WTC11 (cell line): ENCODE results near the gene UBXN11. TPM values are rescaled to one million over a fixed set of nuclear protein-coding genes. Genes with fewer than 3 reads are reported as not detected.

ENCODE experiments used
- ATAC-seq: fragments of 200-7000 bp; cut with Tn5 transposase; 2 replicates; pipeline ENCODE4 v1.10.0; 2021; ENCODE audit warnings: mild to moderate bottlenecking, moderate library complexity
- CTCF ChIA-PET: fragments of 300-600 bp; sonication (Branson Sonifier 250); formaldehyde crosslinking; loops from one replicate; lab custom pipeline; 2021; ENCODE audit warnings: antibody characterized with exemption; lab: Charles Lee
- POLR2A ChIA-PET: fragments of 350-600 bp; sonication (Branson Sonifier 250); formaldehyde crosslinking; loops from one replicate; lab custom pipeline; 2021; ENCODE audit warnings: antibody characterized with exemption; lab: Charles Lee
- DNase-seq: peaks from one replicate; pipeline ENCODE4 v3.0.0; 2021; ENCODE audit warnings: low spot score
- H3K27ac Mint-ChIP-seq: 2 replicates; pipeline ENCODE4 v1.8.0; 2021; ENCODE audit warnings: mixed read lengths
- H3K27me3 Mint-ChIP-seq: 2 replicates; pipeline ENCODE4 v1.8.0; 2021; ENCODE audit warnings: low read depth, mild to moderate bottlenecking, moderate library complexity, mixed read lengths
- H3K36me3 Mint-ChIP-seq: 2 replicates; pipeline ENCODE4 v1.8.0; 2021; ENCODE audit warnings: mixed read lengths
- H3K4me1 Mint-ChIP-seq: 2 replicates; pipeline ENCODE4 v1.8.0; 2022; ENCODE audit warnings: mixed read lengths
- H3K4me3 Mint-ChIP-seq: 2 replicates; pipeline ENCODE4 v1.8.0; 2021; ENCODE audit warnings: mild to moderate bottlenecking, moderate library complexity, mixed read lengths
- H3K9me3 Mint-ChIP-seq: 2 replicates; pipeline ENCODE4 v1.8.0; 2021; ENCODE audit warnings: mixed read lengths
- ARID4B ChIP-seq: sonication (generic); formaldehyde crosslinking; IDR thresholded peaks from 2 replicates; pipeline ENCODE4 v1.8.0; 2023; ENCODE audit warnings: missing genetic modification reagents, mild to moderate bottlenecking, borderline replicate concordance
- CBFB ChIP-seq: sonication (generic); formaldehyde crosslinking; IDR thresholded peaks from 2 replicates; pipeline ENCODE4 v1.8.1; 2022; ENCODE audit warnings: mild to moderate bottlenecking, low read depth, missing genetic modification reagents
- ESRRA ChIP-seq: sonication (generic); formaldehyde crosslinking; IDR thresholded peaks from 2 replicates; pipeline ENCODE4 v1.8.1; 2022; ENCODE audit warnings: mild to moderate bottlenecking, missing genetic modification reagents, borderline replicate concordance
- ETV6 ChIP-seq: sonication (generic); formaldehyde crosslinking; IDR thresholded peaks from 2 replicates; pipeline ENCODE4 v1.8.1; 2022; ENCODE audit warnings: mild to moderate bottlenecking, missing genetic modification reagents
- GABPB1 ChIP-seq: sonication (generic); formaldehyde crosslinking; IDR thresholded peaks from 2 replicates; pipeline ENCODE4 v1.8.1; 2023; ENCODE audit warnings: mild to moderate bottlenecking, missing genetic modification reagents
- GRHL2 ChIP-seq: fragments of 250-450 bp; sonication (Bioruptor Pico); IDR thresholded peaks from 2 replicates; pipeline ENCODE4 v1.8.0; 2022; ENCODE audit warnings: mild to moderate bottlenecking, moderate library complexity; ENCODE audit not compliant: insufficient replicate concordance, severe bottlenecking
- HMGA2 ChIP-seq: fragments of 250-450 bp; sonication (Bioruptor Pico); IDR thresholded peaks from 2 replicates; pipeline ENCODE4 v1.4.0; 2021; ENCODE audit warnings: mild to moderate bottlenecking, moderate library complexity
- NR1H2 ChIP-seq: sonication (generic); formaldehyde crosslinking; IDR thresholded peaks from 2 replicates; pipeline ENCODE4 v1.9.0; 2021; ENCODE audit warnings: mild to moderate bottlenecking, moderate library complexity, missing genetic modification reagents
- OVOL2 ChIP-seq: fragments of 250-450 bp; sonication (Bioruptor Pico); IDR thresholded peaks from 2 replicates; pipeline ENCODE4 v1.9.0; 2021; ENCODE audit warnings: mild to moderate bottlenecking, borderline replicate concordance
- SP1 ChIP-seq: sonication (generic); formaldehyde crosslinking; conservative IDR thresholded peaks from 2 replicates; pipeline ENCODE4 v1.8.1; 2022; ENCODE audit warnings: missing genetic modification reagents
- STAT6 ChIP-seq: sonication (generic); formaldehyde crosslinking; conservative IDR thresholded peaks from 2 replicates; pipeline ENCODE4 v1.8.1; 2023; ENCODE audit warnings: mild to moderate bottlenecking, low read depth, missing genetic modification reagents, moderate library complexity
- TCF7 ChIP-seq: sonication (generic); formaldehyde crosslinking; IDR thresholded peaks from 2 replicates; pipeline ENCODE4 v1.8.0; 2022; ENCODE audit warnings: mild to moderate bottlenecking, low read depth, missing genetic modification reagents, moderate library complexity
- TEAD4 ChIP-seq: sonication (generic); formaldehyde crosslinking; IDR thresholded peaks from 2 replicates; pipeline ENCODE4 v1.8.0; 2022; ENCODE audit warnings: mild to moderate bottlenecking, missing genetic modification reagents
- USF1 ChIP-seq: sonication (generic); formaldehyde crosslinking; IDR thresholded peaks from 2 replicates; pipeline ENCODE4 v1.8.0; 2022; ENCODE audit warnings: mild to moderate bottlenecking, missing genetic modification reagents
- ZNF396 ChIP-seq: fragments of 250-450 bp; sonication (Bioruptor Pico); IDR thresholded peaks from 2 replicates; pipeline ENCODE4 v1.8.0; 2021; ENCODE audit warnings: mild to moderate bottlenecking, moderate library complexity, borderline replicate concordance
- ZNF423 ChIP-seq: fragments of 250-450 bp; sonication (Bioruptor Pico); IDR thresholded peaks from 2 replicates; pipeline ENCODE4 v2.1.2; 2022; ENCODE audit warnings: mild to moderate bottlenecking, moderate library complexity
- total RNA-seq: library from RNA; stranded (reverse); gene quantifications from 3 replicates; pipeline ENCODE4 v1.2.3, GENCODE V29; 2021
- TF ChIP-seq, protein P1 (sequence below): sonication (generic); formaldehyde crosslinking; IDR thresholded peaks from 2 replicates; pipeline ENCODE4 v1.8.1; 2023; ENCODE audit warnings: mild to moderate bottlenecking, missing genetic modification reagents, moderate library complexity
- TF ChIP-seq, protein P2 (sequence below): sonication (generic); formaldehyde crosslinking; IDR thresholded peaks from 2 replicates; pipeline ENCODE4 v1.8.1; 2022; ENCODE audit warnings: mild to moderate bottlenecking, moderate library complexity, missing genetic modification reagents

The UBXN11 gene
- total RNA-seq, 1 experiment from 2014 or later: 14.1 TPM

DNA sequence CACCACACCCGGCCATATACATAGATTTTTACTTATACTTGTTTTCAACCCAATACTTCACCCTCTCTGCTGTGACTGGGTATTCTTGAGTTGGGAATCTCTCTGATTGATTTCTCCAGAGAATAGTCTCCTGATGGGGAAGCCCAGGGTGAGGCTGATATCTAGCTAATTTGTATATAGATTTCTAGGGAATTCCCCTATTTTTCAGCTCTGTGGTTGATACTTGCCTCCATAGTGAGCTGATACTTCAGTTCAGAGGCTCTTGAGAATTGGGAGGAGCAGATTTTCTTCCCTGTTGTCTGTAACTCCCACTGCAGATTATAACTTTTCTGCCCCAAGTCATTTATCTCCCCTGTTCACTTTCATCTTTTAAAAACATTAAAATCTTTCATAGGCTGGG lies 41.0 kb downstream of the UBXN11 start:
- H3K27me3 Mint-ChIP-seq: no peaks in the 10 kb centered on the region
- H3K4me1 Mint-ChIP-seq: no peaks in the 10 kb centered on the region

More for the DNA sequence above, 41.0 kb downstream of the UBXN11 start:
- DNase-seq (no peak), ATAC-seq (no peak)
- peaks cover 88% of the 10 kb centered on the region for H3K36me3 Mint-ChIP-seq
- no peak for TF ChIP-seq ESRRA (CRISPR knock-in tag)
- TF ChIP-seq TCF7 (CRISPR knock-in tag): no peak
- TF ChIP-seq ARID4B (CRISPR knock-in tag): no peak
- no peak for TF ChIP-seq GRHL2
- TF ChIP-seq HMGA2 (CRISPR knock-in tag): no peak
- no peak for TF ChIP-seq CBFB (CRISPR knock-in tag)
- TF ChIP-seq, protein P1, sequence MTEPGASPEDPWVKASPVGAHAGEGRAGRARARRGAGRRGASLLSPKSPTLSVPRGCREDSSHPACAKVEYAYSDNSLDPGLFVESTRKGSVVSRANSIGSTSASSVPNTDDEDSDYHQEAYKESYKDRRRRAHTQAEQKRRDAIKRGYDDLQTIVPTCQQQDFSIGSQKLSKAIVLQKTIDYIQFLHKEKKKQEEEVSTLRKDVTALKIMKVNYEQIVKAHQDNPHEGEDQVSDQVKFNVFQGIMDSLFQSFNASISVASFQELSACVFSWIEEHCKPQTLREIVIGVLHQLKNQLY (CRISPR knock-in tag): no peak
- no peak for TF ChIP-seq ETV6
- no peak for TF ChIP-seq ZNF423 (CRISPR knock-in tag)
- no peak for TF ChIP-seq NR1H2 (CRISPR knock-in tag)
- TF ChIP-seq, protein P2, sequence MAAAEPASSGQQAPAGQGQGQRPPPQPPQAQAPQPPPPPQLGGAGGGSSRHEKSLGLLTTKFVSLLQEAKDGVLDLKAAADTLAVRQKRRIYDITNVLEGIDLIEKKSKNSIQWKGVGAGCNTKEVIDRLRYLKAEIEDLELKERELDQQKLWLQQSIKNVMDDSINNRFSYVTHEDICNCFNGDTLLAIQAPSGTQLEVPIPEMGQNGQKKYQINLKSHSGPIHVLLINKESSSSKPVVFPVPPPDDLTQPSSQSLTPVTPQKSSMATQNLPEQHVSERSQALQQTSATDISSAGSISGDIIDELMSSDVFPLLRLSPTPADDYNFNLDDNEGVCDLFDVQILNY (CRISPR knock-in tag): no peak
- TF ChIP-seq GABPB1 (CRISPR knock-in tag): no peak
- no peak for TF ChIP-seq ZNF396
- TF ChIP-seq SP1: no peak
- TF ChIP-seq USF1 (CRISPR knock-in tag): no peak
- TF ChIP-seq STAT6 (CRISPR knock-in tag): no peak
- no peak for TF ChIP-seq OVOL2 (CRISPR knock-in tag)
- no peak for TF ChIP-seq TEAD4 (CRISPR knock-in tag)
- no peak overlapping the region for H3K27ac Mint-ChIP-seq
- H3K9me3 Mint-ChIP-seq: peaks cover 14% of the 10 kb centered on the region
- POLR2A ChIA-PET: no interaction called here
- H3K4me3 Mint-ChIP-seq: no peak overlapping the region
- CTCF ChIA-PET: interaction anchor here (1.1 to 1.8 kb wide), 5 partner anchors 10 to 120 kb away, joined by 3 to 7 read pairs (median 4); partner anchors contain the start of gene CATSPER4
